Thoracic aorta (tissue), 2 donors: ENCODE measurements around the gene HOXD11. TPM values are rescaled to one million over a fixed set of nuclear protein-coding genes. Genes with fewer than 3 reads are reported as not detected.
A peak's percentile ranks its signal among the peaks of the same experiment; 100 is the strongest.

Source experiments
- ATAC-seq: fragments of 150-250 bp; one replicate; pipeline ENCODE4 v1.8.0; 2017; ENCODE audit warnings: low read depth; ENCODE audit not compliant: insufficient number of reproducible peaks, low FRiP score
- DNase-seq: peaks from one replicate; pipeline ENCODE4 v3.0.0-alpha.2; 2020; ENCODE audit warnings: low spot score
- H3K27ac ChIP-seq, 2 donors: fragments of 200-600 bp; sonication (generic); 1 replicate in 1 of 2; 2 replicates in 1 of 2; pipeline ENCODE4 v1.5.1; 2016; ENCODE audit warnings: mild to moderate bottlenecking in 2 of 2, moderate library complexity in 2 of 2
- H3K27me3 ChIP-seq: fragments of 200-600 bp; sonication (generic); replicated peaks from 2 replicates; pipeline ENCODE4 v1.6.0; 2016; ENCODE audit warnings: mild to moderate bottlenecking; ENCODE audit not compliant: insufficient read depth
- H3K36me3 ChIP-seq: fragments of 200-600 bp; sonication (generic); one replicate; pipeline ENCODE4 v1.5.1; 2016
- H3K4me1 ChIP-seq, 2 donors: fragments of 200-600 bp; sonication (generic); 1 replicate in 1 of 2; 2 replicates in 1 of 2; pipeline versions ENCODE4 v1.5.1 to v1.6.0; 2016; ENCODE audit warnings: low read depth in 2 of 2, mild to moderate bottlenecking in 1 of 2; ENCODE audit not compliant: control insufficient read depth in 1 of 2
- H3K4me3 ChIP-seq: fragments of 200-600 bp; sonication (generic); 2 replicates; pipeline ENCODE4 v1.5.1; 2016; ENCODE audit warnings: mild to moderate bottlenecking
- H3K9me3 ChIP-seq: fragments of 200-600 bp; sonication (generic); 2 replicates; pipeline ENCODE4 v1.5.1; 2016
- CTCF ChIP-seq: fragments of 200-600 bp; sonication (generic); IDR thresholded peaks from one replicate; pipeline ENCODE4 v1.5.1; 2019; ENCODE audit warnings: antibody characterized with exemption
- total RNA-seq, 2 donors: library from RNA; depleted of rRNA; stranded (reverse); fragments of >200 nt; gene quantifications; one replicate each; pipeline versions ENCODE4 v1.1.0 to v1.2.3, GENCODE V29; 2016

HOXD11 gene
- total RNA-seq, 2 donors from 2014 or later, result not detected

GRCh38 chr2:176096243-176096985 is 10.7 kb upstream of the HOXD11 start:
- H3K4me1 ChIP-seq, result peaks cover 8 to 25% of the 10 kb centered on the region in 2 donors
- H3K36me3 ChIP-seq, result no peaks in the 10 kb centered on the region
- H3K27ac ChIP-seq, result no peak overlapping the region
- H3K9me3 ChIP-seq, result no peaks in the 10 kb centered on the region
- DNase-seq (no peak), ATAC-seq (no peak)
- H3K27me3 ChIP-seq, result peaks cover 70% of the 10 kb centered on the region
- H3K4me3 ChIP-seq, result peak overlapping the region; percentile 56
- TF ChIP-seq CTCF, result no peak

GRCh38 chr2:176096986-176097819 is 9.9 kb upstream of the HOXD11 start:
- no peak for DNase-seq
- H3K4me3 ChIP-seq, result peak overlapping the region; percentile 56
- H3K9me3 ChIP-seq, result no peaks in the 10 kb centered on the region
- H3K27ac ChIP-seq, result no peak overlapping the region
- no peaks in the 10 kb centered on the region for H3K36me3 ChIP-seq
- peaks cover 8 to 25% of the 10 kb centered on the region in 2 donors for H3K4me1 ChIP-seq
- TF ChIP-seq CTCF, result peak; percentile 79
- ATAC-seq, result no peak
- H3K27me3 ChIP-seq, result peaks cover 75% of the 10 kb centered on the region

- DNase-seq, result no peak
- H3K9me3 ChIP-seq, result no peaks in the 10 kb centered on the region
- H3K36me3 ChIP-seq, result no peaks in the 10 kb centered on the region
Observed at GRCh38 chr2:176097820-176098365, 9.2 kb upstream of the HOXD11 start.

GRCh38 chr2:176098366-176099158 is 8.5 kb upstream of the HOXD11 start:
- ATAC-seq (no peak), DNase-seq (no peak)
- Histone ChIP-seq H3K4me1 (peaks cover 5 to 13% of the 10 kb centered on the region in 2 donors), H3K27ac (no peak overlapping the region), H3K9me3 (no peaks in the 10 kb centered on the region), H3K36me3 (no peaks in the 10 kb centered on the region), H3K4me3 (no peak overlapping the region), H3K27me3 (peaks cover 77% of the 10 kb centered on the region)
- TF ChIP-seq CTCF, result no peak

More at GRCh38 chr2:176097820-176098365, 9.2 kb upstream of the HOXD11 start:
- no peak for TF ChIP-seq CTCF
- no peak overlapping the region for H3K27ac ChIP-seq
- peaks cover 8 to 20% of the 10 kb centered on the region in 2 donors for H3K4me1 ChIP-seq
- peaks cover 80% of the 10 kb centered on the region for H3K27me3 ChIP-seq
- peak overlapping the region; percentile 56 for H3K4me3 ChIP-seq
- ATAC-seq, result no peak
